ENCODE results near the gene CDH23. TPM values are rescaled to one million over a fixed set of nuclear protein-coding genes. Genes with fewer than 3 reads are reported as not detected.
A peak's percentile ranks its signal among the peaks of the same experiment; 100 is the strongest.

The CDH23 gene
- total and polyA plus RNA-seq, 10 donors: 2.0 to 19.9 (median 11.0) TPM

DNA sequence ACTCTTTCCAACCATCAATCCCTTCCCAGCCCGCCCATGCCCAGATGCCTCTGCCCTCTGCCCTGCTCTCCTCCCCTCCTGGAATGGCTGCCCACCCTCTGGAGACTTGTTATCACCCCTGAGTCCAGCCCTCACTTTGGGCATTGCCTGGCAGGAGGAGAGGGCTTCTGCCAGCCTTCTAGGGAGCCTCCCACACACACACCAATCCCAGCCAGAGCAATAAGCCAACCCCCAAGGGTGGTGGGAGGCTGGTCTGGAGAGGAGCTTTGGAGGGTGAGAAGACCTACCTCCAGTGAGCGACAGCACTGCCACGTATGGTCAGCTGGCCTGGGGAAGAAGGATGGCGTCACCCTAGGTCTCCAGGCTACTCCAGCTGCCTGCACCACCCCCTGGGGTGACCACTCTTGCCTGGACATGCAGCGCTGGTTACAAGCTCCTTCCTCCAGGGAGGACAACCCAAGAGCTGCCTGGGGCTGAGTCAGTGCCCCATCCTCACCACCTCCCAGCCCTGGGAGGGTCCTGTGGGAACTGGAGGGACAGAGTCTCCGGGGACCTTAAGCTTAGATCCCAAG is 314.4 kb downstream of the CDH23 start:
- WGBS, 5 donors: 90 to 96% (median 93%) methylated on average over 2 to 6 of the region's 6 CpGs
- Histone ChIP-seq H3K4me3 (no peak overlapping the region), H3K27me3 (replicated peaks in 1 of 7) (no peaks in the 10 kb centered on the region), H3K36me3 (no peaks in the 10 kb centered on the region), H3K27ac (peak overlapping the region in 5 of 8 donors; percentile 81 to 89 (median 86)), H3K4me1 (peaks cover 42 to 86% (median 55%) of the 10 kb centered on the region in 6 donors), H3K9me3 (no peaks in the 10 kb centered on the region)
- DNase-seq: no peak
- no peak for TF ChIP-seq POLR2A (IDR thresholded peaks at IDR 0.05)
- TF ChIP-seq, protein P1, sequence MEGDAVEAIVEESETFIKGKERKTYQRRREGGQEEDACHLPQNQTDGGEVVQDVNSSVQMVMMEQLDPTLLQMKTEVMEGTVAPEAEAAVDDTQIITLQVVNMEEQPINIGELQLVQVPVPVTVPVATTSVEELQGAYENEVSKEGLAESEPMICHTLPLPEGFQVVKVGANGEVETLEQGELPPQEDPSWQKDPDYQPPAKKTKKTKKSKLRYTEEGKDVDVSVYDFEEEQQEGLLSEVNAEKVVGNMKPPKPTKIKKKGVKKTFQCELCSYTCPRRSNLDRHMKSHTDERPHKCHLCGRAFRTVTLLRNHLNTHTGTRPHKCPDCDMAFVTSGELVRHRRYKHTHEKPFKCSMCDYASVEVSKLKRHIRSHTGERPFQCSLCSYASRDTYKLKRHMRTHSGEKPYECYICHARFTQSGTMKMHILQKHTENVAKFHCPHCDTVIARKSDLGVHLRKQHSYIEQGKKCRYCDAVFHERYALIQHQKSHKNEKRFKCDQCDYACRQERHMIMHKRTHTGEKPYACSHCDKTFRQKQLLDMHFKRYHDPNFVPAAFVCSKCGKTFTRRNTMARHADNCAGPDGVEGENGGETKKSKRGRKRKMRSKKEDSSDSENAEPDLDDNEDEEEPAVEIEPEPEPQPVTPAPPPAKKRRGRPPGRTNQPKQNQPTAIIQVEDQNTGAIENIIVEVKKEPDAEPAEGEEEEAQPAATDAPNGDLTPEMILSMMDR (IDR thresholded peaks at IDR 0.05 in 8 of 11, conservative IDR thresholded peaks at IDR 0.05 in 3 of 11): no peak
- no peak for TF ChIP-seq POLR2AphosphoS5 (IDR thresholded peaks at IDR 0.05)
- intact Hi-C loops (cut with DNase I; ENCODE audit: low total_unique reads): no loop called here

DNA sequence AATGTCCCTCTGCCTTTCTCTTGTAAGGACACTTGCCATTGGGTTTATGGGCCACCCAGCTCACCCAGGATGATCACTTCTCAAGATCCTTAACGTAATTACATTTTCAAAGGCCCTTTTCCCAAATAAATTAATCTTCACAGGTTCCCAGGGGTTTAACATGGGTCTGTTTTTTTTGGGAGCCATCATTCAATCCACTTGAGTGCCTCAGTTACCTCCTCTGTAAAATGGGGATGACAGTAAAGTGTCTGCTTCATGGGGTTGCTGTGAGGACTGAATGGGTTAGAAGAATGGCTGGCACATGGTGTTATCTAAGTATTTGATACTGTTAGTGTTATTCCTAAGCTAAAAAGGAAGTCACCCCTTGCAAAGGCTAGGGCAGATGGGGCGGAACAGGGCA is 315.4 kb downstream of the CDH23 start:
- Histone ChIP-seq H3K27me3 (replicated peaks in 1 of 7) (no peaks in the 10 kb centered on the region), H3K9me3 (no peaks in the 10 kb centered on the region), H3K27ac (peak overlapping the region; percentile 81 to 89 (median 86)), H3K4me3 (no peak overlapping the region), H3K36me3 (no peaks in the 10 kb centered on the region), H3K4me1 (peaks cover 47 to 96% (median 65%) of the 10 kb centered on the region in 6 donors)
- WGBS, 5 donors: 63 to 80% (median 69%) methylated on average over 2 of the region's 2 CpGs
- no peak for DNase-seq
- intact Hi-C loops (cut with DNase I; ENCODE audit: low total_unique reads): no loop called here
- TF ChIP-seq, protein P1 (IDR thresholded peaks at IDR 0.05 in 8 of 11, conservative IDR thresholded peaks at IDR 0.05 in 3 of 11): no peak
- no peak for TF ChIP-seq POLR2A (IDR thresholded peaks at IDR 0.05)
- TF ChIP-seq POLR2AphosphoS5 (IDR thresholded peaks at IDR 0.05): no peak

DNA sequence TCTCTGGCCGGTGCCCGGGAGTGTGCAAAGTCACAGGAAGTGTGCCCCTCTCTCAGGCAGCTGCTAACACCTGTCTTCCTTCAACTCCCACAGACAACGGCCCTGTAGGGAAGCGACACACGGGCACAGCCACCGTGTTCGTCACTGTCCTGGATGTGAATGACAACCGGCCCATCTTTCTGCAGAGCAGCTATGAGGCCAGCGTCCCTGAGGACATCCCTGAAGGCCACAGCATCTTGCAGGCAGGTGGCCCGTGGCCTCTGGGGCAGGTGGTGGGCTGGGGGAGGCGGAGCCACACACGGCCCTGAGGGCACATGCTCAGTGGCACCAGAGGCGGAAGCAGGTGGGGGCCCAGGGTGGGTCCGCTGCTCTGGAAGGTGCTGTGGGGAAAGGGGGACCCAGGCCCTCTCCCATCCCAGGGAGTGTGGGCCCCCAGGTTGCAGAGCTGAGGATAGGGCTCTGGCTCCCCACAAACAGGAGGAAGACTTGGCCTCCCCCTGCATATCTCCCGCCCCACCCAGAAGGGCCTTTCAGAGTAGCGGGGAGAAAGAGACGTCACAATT is 315.9 kb downstream of the CDH23 start:
- Histone ChIP-seq H3K36me3 (no peaks in the 10 kb centered on the region), H3K9me3 (no peaks in the 10 kb centered on the region), H3K27me3 (replicated peaks in 1 of 7) (no peaks in the 10 kb centered on the region), H3K27ac (peak overlapping the region; percentile 81 to 89 (median 86)), H3K4me1 (peaks cover 47 to 98% (median 69%) of the 10 kb centered on the region in 6 donors), H3K4me3 (peak overlapping the region in 1 of 8 donors; percentile 21)
- peak in 1 of 3 donors; percentile 35 for TF ChIP-seq POLR2AphosphoS5 (IDR thresholded peaks at IDR 0.05)
- TF ChIP-seq, protein P1 (IDR thresholded peaks at IDR 0.05 in 8 of 11, conservative IDR thresholded peaks at IDR 0.05 in 3 of 11): no peak
- peak; percentile 83 for DNase-seq
- 36 to 49% (median 45%) methylated on average over 12 to 17 of the region's 17 CpGs for WGBS, 5 donors
- intact Hi-C loops (cut with DNase I; ENCODE audit: low total_unique reads): no loop called here
